GM12864 (cell line): Measurements from ENCODE around the gene MR1.

Source experiments
- DNase-seq: peaks from one replicate; pipeline ENCODE4 v3.0.0-alpha.2; 2011; ENCODE audit warnings: low read depth
- H3K4me3 ChIP-seq: 2 replicates; pipeline ENCODE4 v1.5.1; 2011; ENCODE audit warnings: mild to moderate bottlenecking, low read depth, low read length, control low read depth
- CTCF ChIP-seq: IDR thresholded peaks from 2 replicates; pipeline ENCODE4 v1.5.1; 2011; ENCODE audit warnings: low read depth, mild to moderate bottlenecking, moderate library complexity, low read length, control low read depth, inconsistent platforms; ENCODE audit errors: missing control alignments

Gene MR1

GRCh38 chr1:181010789-181011188, 23.0 kb upstream of the MR1 start:
- TF ChIP-seq CTCF, result no peak
- no peak for DNase-seq
- H3K4me3 ChIP-seq, result no peak overlapping the region

- DNase-seq, result no peak
- no peak for TF ChIP-seq CTCF
- H3K4me3 ChIP-seq, result no peak overlapping the region
Observed at GRCh38 chr1:181011301-181012202, 22.2 kb upstream of the MR1 start.

GRCh38 chr1:181012203-181012745, 21.5 kb upstream of the MR1 start:
- no peak for TF ChIP-seq CTCF
- no peak overlapping the region for H3K4me3 ChIP-seq
- no peak for DNase-seq

DNA sequence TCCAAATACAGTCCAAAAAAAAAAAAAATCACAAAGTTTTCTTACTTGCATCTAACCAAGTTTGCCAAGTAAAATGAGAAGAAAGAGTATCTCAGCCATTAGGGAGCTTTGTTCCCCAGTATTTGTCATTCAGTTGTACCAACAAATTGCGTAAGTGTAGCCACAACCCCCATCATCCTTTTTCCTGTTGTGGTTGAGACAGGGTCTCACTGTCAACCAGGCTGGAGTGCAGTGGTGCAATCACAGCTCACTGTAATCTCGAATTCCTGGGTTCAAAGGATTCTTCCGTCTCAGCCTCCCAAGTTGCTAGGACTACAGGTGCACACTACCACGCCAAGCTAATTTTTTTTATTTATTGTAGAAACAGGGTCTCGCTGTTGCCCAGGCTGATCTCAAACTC, 20.6 kb upstream of the MR1 start:
- TF ChIP-seq CTCF, result no peak
- H3K4me3 ChIP-seq, result no peak overlapping the region
- no peak for DNase-seq

DNA sequence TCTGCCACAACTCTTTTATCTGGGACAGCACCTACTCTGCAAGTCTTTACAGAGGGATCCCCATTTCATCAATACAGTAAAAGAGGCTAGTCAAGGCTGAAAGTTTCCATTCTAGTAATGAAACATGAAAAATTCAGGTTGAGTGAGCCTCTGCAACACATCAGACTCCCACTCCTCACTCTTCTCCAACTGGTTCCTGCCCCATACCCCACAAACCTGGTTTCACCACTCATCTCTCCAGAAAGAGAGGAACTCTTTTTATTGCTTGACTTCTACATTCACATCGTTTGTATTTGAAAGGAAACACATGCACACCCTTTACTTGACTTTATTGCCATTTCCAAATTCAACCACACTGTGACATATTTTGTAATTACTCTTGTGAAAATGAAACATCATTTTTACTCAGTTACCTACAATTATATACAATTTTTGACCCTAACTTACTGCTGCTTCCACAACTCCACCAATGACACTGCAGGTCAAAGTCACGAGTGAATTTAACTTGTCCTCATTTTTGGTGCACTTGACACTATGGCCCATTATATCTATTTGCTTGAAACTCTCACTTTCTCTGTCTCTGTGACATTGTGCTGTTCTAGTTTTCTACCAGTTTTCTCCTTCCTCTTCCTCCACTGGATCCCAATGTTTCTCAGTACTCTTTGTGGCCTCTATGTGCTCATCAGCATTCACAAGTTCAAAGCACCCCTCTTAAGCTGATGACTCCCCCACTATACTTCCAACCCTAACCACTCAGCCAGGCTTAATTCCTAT, 19.1 kb upstream of the MR1 start:
- no peak for TF ChIP-seq CTCF
- DNase-seq, result no peak
- H3K4me3 ChIP-seq, result no peak overlapping the region

- TF ChIP-seq CTCF, result no peak
- no peak overlapping the region for H3K4me3 ChIP-seq
- no peak for DNase-seq
Observed at GRCh38 chr1:181015251-181015615, 18.6 kb upstream of the MR1 start.
